PFSK-1 (cell line): ENCODE data around the gene ADM2.

Experiments
- SIN3A ChIP-seq: IDR thresholded peaks from 2 replicates; pipeline ENCODE4 v1.6.1; 2012; ENCODE audit warnings: mild to moderate bottlenecking, low read length, moderate library complexity, borderline replicate concordance; ENCODE audit not compliant: insufficient read depth
- TF ChIP-seq, protein P1 (sequence below), 2 experiments: IDR thresholded peaks; 2 replicates each; pipeline versions ENCODE4 v1.6.1 to v1.8.0; 2011 to 2012; ENCODE audit warnings: low read depth in 2 of 2, low read length in 2 of 2, control low read depth in 1 of 2, inconsistent platforms in 1 of 2, mild to moderate bottlenecking in 1 of 2, moderate library complexity in 1 of 2; ENCODE audit not compliant: insufficient read depth in 1 of 2

DNA sequence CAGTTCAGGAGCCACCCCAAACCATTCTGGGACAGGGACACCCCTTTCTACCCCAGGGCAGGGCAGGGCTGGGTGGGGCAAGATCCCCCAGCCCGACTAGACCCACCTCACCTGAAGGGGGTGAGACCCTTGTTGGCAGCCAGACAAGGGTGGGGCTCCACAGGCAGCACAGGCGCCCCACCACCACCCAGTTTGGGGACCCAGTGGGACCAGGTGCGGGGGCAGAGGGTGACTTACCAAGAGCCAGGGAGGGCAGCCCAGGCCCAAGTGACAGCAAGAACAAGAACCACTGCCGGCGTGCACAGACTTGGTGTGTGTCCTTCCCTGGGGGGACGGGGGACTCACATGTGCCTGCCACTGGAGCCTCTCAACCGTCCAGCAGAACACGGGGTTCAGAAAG lies 2.2 kb downstream of the ADM2 start:
- TF ChIP-seq, protein P1, sequence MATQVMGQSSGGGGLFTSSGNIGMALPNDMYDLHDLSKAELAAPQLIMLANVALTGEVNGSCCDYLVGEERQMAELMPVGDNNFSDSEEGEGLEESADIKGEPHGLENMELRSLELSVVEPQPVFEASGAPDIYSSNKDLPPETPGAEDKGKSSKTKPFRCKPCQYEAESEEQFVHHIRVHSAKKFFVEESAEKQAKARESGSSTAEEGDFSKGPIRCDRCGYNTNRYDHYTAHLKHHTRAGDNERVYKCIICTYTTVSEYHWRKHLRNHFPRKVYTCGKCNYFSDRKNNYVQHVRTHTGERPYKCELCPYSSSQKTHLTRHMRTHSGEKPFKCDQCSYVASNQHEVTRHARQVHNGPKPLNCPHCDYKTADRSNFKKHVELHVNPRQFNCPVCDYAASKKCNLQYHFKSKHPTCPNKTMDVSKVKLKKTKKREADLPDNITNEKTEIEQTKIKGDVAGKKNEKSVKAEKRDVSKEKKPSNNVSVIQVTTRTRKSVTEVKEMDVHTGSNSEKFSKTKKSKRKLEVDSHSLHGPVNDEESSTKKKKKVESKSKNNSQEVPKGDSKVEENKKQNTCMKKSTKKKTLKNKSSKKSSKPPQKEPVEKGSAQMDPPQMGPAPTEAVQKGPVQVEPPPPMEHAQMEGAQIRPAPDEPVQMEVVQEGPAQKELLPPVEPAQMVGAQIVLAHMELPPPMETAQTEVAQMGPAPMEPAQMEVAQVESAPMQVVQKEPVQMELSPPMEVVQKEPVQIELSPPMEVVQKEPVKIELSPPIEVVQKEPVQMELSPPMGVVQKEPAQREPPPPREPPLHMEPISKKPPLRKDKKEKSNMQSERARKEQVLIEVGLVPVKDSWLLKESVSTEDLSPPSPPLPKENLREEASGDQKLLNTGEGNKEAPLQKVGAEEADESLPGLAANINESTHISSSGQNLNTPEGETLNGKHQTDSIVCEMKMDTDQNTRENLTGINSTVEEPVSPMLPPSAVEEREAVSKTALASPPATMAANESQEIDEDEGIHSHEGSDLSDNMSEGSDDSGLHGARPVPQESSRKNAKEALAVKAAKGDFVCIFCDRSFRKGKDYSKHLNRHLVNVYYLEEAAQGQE (IDR thresholded peaks at IDR 0.05; ENCODE audit: insufficient read depth in 1 of 2, low read depth in 2 of 2, low read length in 2 of 2): no peak
- no peak for TF ChIP-seq SIN3A
